Neural cell (in vitro differentiated cells): ENCODE results near the gene FAM83G.

Experiments used
- EP300 ChIP-seq: fragments of 450-650 bp; conservative IDR thresholded peaks from 2 replicates; pipeline ENCODE4 v1.6.1; 2014; ENCODE audit warnings: antibody characterized with exemption, mild to moderate bottlenecking, moderate library complexity; ENCODE audit not compliant: poor library complexity, severe bottlenecking
- EZH2 ChIP-seq: fragments of 200-600, 300-800 bp; shearing (Covaris generic), sonication (generic); IDR thresholded peaks from 2 replicates; pipeline ENCODE4 v1.6.1; 2014; ENCODE audit warnings: antibody characterized with exemption, low read length, borderline replicate concordance, mild to moderate bottlenecking; ENCODE audit not compliant: insufficient read depth, poor library complexity, severe bottlenecking
- MXI1 ChIP-seq: fragments of 450-650 bp; conservative IDR thresholded peaks from 2 replicates; pipeline ENCODE4 v1.6.1; 2014; ENCODE audit warnings: antibody characterized with exemption, mild to moderate bottlenecking; ENCODE audit not compliant: poor library complexity, severe bottlenecking
- POLR2AphosphoS5 ChIP-seq: IDR thresholded peaks from 2 replicates; pipeline ENCODE4 v1.6.1; 2012
- RAD21 ChIP-seq: fragments of 450-650 bp; conservative IDR thresholded peaks from 2 replicates; pipeline ENCODE4 v1.6.1; 2014; ENCODE audit warnings: antibody characterized with exemption, mild to moderate bottlenecking, moderate library complexity
- SMC3 ChIP-seq: fragments of 450-650 bp; conservative IDR thresholded peaks from 2 replicates; pipeline ENCODE4 v1.6.1; 2014; ENCODE audit warnings: antibody characterized with exemption, mild to moderate bottlenecking, moderate library complexity; ENCODE audit not compliant: poor library complexity
- TAF1 ChIP-seq: IDR thresholded peaks from 2 replicates; pipeline ENCODE4 v1.6.1; 2012; ENCODE audit warnings: low read depth
- TF ChIP-seq, protein P1 (sequence below): fragments of 450-650 bp; IDR thresholded peaks from 2 replicates; pipeline ENCODE4 v1.5.1; 2014; ENCODE audit warnings: antibody characterized with exemption, mild to moderate bottlenecking, moderate library complexity; ENCODE audit not compliant: poor library complexity, severe bottlenecking
- TF ChIP-seq, protein P2 (sequence below): IDR thresholded peaks from 2 replicates; pipeline ENCODE4 v1.6.1; 2012; ENCODE audit warnings: borderline replicate concordance

GRCh38 chr17:18995220-18995619 lies 9.3 kb downstream of the FAM83G start:
- TF ChIP-seq POLR2AphosphoS5 (no peak), EP300 (no peak), EZH2 (no peak), SMC3 (no peak), MXI1 (no peak), RAD21 (no peak), TAF1 (no peak)
- TF ChIP-seq, protein P1, sequence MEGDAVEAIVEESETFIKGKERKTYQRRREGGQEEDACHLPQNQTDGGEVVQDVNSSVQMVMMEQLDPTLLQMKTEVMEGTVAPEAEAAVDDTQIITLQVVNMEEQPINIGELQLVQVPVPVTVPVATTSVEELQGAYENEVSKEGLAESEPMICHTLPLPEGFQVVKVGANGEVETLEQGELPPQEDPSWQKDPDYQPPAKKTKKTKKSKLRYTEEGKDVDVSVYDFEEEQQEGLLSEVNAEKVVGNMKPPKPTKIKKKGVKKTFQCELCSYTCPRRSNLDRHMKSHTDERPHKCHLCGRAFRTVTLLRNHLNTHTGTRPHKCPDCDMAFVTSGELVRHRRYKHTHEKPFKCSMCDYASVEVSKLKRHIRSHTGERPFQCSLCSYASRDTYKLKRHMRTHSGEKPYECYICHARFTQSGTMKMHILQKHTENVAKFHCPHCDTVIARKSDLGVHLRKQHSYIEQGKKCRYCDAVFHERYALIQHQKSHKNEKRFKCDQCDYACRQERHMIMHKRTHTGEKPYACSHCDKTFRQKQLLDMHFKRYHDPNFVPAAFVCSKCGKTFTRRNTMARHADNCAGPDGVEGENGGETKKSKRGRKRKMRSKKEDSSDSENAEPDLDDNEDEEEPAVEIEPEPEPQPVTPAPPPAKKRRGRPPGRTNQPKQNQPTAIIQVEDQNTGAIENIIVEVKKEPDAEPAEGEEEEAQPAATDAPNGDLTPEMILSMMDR, result no peak
- TF ChIP-seq, protein P2, sequence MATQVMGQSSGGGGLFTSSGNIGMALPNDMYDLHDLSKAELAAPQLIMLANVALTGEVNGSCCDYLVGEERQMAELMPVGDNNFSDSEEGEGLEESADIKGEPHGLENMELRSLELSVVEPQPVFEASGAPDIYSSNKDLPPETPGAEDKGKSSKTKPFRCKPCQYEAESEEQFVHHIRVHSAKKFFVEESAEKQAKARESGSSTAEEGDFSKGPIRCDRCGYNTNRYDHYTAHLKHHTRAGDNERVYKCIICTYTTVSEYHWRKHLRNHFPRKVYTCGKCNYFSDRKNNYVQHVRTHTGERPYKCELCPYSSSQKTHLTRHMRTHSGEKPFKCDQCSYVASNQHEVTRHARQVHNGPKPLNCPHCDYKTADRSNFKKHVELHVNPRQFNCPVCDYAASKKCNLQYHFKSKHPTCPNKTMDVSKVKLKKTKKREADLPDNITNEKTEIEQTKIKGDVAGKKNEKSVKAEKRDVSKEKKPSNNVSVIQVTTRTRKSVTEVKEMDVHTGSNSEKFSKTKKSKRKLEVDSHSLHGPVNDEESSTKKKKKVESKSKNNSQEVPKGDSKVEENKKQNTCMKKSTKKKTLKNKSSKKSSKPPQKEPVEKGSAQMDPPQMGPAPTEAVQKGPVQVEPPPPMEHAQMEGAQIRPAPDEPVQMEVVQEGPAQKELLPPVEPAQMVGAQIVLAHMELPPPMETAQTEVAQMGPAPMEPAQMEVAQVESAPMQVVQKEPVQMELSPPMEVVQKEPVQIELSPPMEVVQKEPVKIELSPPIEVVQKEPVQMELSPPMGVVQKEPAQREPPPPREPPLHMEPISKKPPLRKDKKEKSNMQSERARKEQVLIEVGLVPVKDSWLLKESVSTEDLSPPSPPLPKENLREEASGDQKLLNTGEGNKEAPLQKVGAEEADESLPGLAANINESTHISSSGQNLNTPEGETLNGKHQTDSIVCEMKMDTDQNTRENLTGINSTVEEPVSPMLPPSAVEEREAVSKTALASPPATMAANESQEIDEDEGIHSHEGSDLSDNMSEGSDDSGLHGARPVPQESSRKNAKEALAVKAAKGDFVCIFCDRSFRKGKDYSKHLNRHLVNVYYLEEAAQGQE, result no peak
